Trophoblast cell (in vitro differentiated cells and primary cell): Measurements from ENCODE around the gene AFAP1L2.

Source experiments
- DNase-seq, 2 donors: peaks; one replicate each; pipeline ENCODE4 v3.0.0-alpha.2; 2016
- H2AFZ ChIP-seq: 2 replicates; pipeline ENCODE4 v1.6.1; 2013; ENCODE audit warnings: low read length, moderate library complexity, mild to moderate bottlenecking; ENCODE audit not compliant: insufficient read depth, poor library complexity
- H2AK5ac ChIP-seq: 2 replicates; pipeline ENCODE4 v1.6.1; 2013; ENCODE audit warnings: mild to moderate bottlenecking, low read length
- H2BK120ac ChIP-seq: 2 replicates; pipeline ENCODE4 v1.6.1; 2013; ENCODE audit warnings: low read length, mild to moderate bottlenecking, moderate library complexity; ENCODE audit not compliant: insufficient read depth, poor library complexity
- H2BK12ac ChIP-seq: 2 replicates; pipeline ENCODE4 v1.6.1; 2013; ENCODE audit warnings: mild to moderate bottlenecking, low read length, moderate library complexity
- H2BK5ac ChIP-seq: 2 replicates; pipeline ENCODE4 v1.6.1; 2013; ENCODE audit warnings: low read length, low read depth, moderate library complexity, mild to moderate bottlenecking; ENCODE audit not compliant: poor library complexity
- H3K14ac ChIP-seq: 2 replicates; pipeline ENCODE4 v1.6.1; 2013; ENCODE audit warnings: mild to moderate bottlenecking, low read length
- H3K18ac ChIP-seq: 2 replicates; pipeline ENCODE4 v1.6.1; 2013; ENCODE audit warnings: mild to moderate bottlenecking, low read length
- H3K23ac ChIP-seq: 2 replicates; pipeline ENCODE4 v1.6.1; 2013; ENCODE audit warnings: low read length
- H3K27ac ChIP-seq: 2 replicates; pipeline ENCODE4 v1.5.1; 2013; ENCODE audit warnings: low read depth, mild to moderate bottlenecking, inconsistent platforms, low read length, moderate library complexity
- H3K27me3 ChIP-seq: 2 replicates; pipeline ENCODE4 v1.6.1; 2013; ENCODE audit warnings: inconsistent platforms, mild to moderate bottlenecking, low read length, moderate library complexity; ENCODE audit not compliant: insufficient read depth
- H3K36me3 ChIP-seq, 2 experiments: 1 replicate in 1 of 2; 2 replicates in 1 of 2; pipeline ENCODE4 v1.6.1; 2013; ENCODE audit warnings: low read length in 2 of 2, mild to moderate bottlenecking in 2 of 2, moderate library complexity in 1 of 2; ENCODE audit not compliant: insufficient read depth in 2 of 2, control insufficient read depth in 1 of 2
- H3K4ac ChIP-seq: 2 replicates; pipeline ENCODE4 v1.6.1; 2013; ENCODE audit warnings: low read depth, mild to moderate bottlenecking, low read length, moderate library complexity
- H3K4me1 ChIP-seq, 2 experiments: 1 replicate in 1 of 2; 2 replicates in 1 of 2; pipeline ENCODE4 v1.6.1; 2013; ENCODE audit warnings: low read length in 2 of 2, mild to moderate bottlenecking in 2 of 2, moderate library complexity in 1 of 2; ENCODE audit not compliant: insufficient read depth in 2 of 2, control insufficient read depth in 1 of 2
- H3K4me2 ChIP-seq: 2 replicates; pipeline ENCODE4 v1.6.1; 2013; ENCODE audit warnings: inconsistent platforms, mild to moderate bottlenecking, low read length, moderate library complexity
- H3K4me3 ChIP-seq: 2 replicates; pipeline ENCODE4 v1.5.1; 2013; ENCODE audit warnings: mild to moderate bottlenecking, low read depth, low read length, inconsistent platforms
- H3K79me1 ChIP-seq: one replicate; pipeline ENCODE4 v1.6.1; 2013; ENCODE audit warnings: low read length
- H3K79me2 ChIP-seq: 2 replicates; pipeline ENCODE4 v1.6.1; 2013; ENCODE audit warnings: low read length, mild to moderate bottlenecking; ENCODE audit not compliant: control insufficient read depth, insufficient read depth, poor library complexity
- H3K9ac ChIP-seq: 2 replicates; pipeline ENCODE4 v1.6.1; 2013; ENCODE audit warnings: mild to moderate bottlenecking, low read length
- H3K9me3 ChIP-seq: 2 replicates; pipeline ENCODE4 v1.6.1; 2013; ENCODE audit warnings: low read depth, mild to moderate bottlenecking, control low read depth, inconsistent platforms, low read length; ENCODE audit not compliant: insufficient read depth
- H4K12ac ChIP-seq: 2 replicates; pipeline ENCODE4 v1.6.1; 2013; ENCODE audit warnings: low read depth, mild to moderate bottlenecking, low read length, moderate library complexity
- H4K8ac ChIP-seq: 2 replicates; pipeline ENCODE4 v1.6.1; 2013; ENCODE audit warnings: low read depth, mild to moderate bottlenecking, low read length, moderate library complexity
- H4K91ac ChIP-seq: one replicate; pipeline ENCODE4 v1.6.1; 2013; ENCODE audit warnings: low read depth, mild to moderate bottlenecking, low read length, moderate library complexity
- WGBS: extraction: QIAGEN DNeasy Blood & Tissue Kit; methylation state at CpG from one replicate; pipeline ENCODE4 v1.1.7; 2013; ENCODE audit warnings: missing lambda C conversion rate; ENCODE audit not compliant: insufficient read length, insufficient coverage; ENCODE audit errors: extremely low coverage; 5-methylcytosine and 5-hydroxymethylcytosine counted together

The AFAP1L2 gene

DNA sequence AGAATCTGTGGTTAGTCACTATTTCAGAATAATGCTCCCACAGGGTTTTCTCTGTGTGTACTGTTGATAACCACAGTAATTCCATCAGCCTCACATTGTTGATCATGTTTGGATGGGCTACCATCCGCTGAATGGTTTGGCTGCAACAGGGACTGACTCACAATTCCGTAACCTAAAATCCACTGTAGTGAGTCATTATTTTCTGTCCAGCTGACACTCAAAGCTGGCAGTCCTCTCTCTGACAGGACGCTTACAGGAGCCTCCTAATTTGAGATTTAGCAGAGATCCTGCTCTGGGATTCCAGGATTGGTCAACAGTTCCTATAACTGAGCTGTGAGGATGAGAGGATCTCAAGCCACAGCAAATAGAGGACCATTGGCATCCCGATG, 132.5 kb downstream of the AFAP1L2 start:
- WGBS, result no CpG with 5 or more reads among the region's 4 CpGs
- Histone ChIP-seq H3K14ac (no peak overlapping the region), H3K36me3 (no peaks in the 10 kb centered on the region), H3K9ac (no peak overlapping the region), H2BK5ac (no peak overlapping the region), H3K27ac (no peak overlapping the region), H3K4me1 (peaks cover 7 to 8% of the 10 kb centered on the region in 2 experiments), H4K8ac (no peak overlapping the region), H2AK5ac (no peak overlapping the region), H2AFZ (no peak overlapping the region), H3K4ac (no peak overlapping the region), H3K4me3 (no peak overlapping the region), H3K18ac (no peak overlapping the region), H3K4me2 (no peak overlapping the region), H3K23ac (no peak overlapping the region), H4K91ac (no peak overlapping the region), H2BK120ac (no peak overlapping the region), H3K9me3 (peaks cover 2% of the 10 kb centered on the region), H2BK12ac (no peak overlapping the region), H3K79me1 (peaks cover 2% of the 10 kb centered on the region), H4K12ac (no peak overlapping the region), H3K27me3 (no peaks in the 10 kb centered on the region), H3K79me2 (no peaks in the 10 kb centered on the region)
- DNase-seq, result peak; percentile 52 to 80

DNA sequence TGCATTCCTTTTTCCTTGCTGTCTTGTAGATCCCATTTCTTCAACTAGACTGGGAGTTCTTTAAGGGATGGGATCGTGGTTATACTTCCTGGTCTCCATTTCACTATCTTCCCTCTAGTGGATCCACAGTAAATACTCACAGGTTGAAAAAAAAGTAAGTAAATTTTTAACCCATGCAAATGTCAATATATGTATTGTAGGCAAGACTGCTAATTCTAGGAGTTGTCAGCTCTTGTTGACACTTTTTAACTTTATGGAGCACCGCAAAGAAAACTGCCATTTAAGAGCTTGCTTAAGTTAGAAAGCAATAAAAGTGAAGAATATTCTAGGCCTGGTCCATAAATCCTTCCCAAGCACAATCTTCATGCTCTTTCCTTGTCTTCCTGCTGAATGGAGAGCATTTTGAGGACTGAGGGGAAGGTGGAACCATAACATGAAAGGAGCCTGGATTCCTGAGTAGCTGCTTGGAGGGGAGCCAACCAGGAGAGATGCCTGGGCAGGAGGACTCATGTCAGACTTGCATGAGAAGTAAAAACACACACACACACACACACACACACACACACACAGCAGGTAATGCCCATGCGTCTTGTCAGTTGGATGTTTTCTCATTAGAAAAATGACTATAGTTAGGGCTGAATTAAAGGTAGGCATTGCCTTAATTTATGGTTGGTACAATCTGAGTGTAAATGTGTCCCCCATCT, 133.1 kb downstream of the AFAP1L2 start:
- DNase-seq, result no peak
- H3K27ac ChIP-seq, result peak overlapping the region; percentile 4
- no peak overlapping the region for H3K18ac ChIP-seq
- H3K27me3 ChIP-seq, result no peaks in the 10 kb centered on the region
- H2BK5ac ChIP-seq, result no peak overlapping the region
- no peak overlapping the region for H3K9ac ChIP-seq
- no peak overlapping the region for H3K14ac ChIP-seq
- H3K79me2 ChIP-seq, result no peaks in the 10 kb centered on the region
- WGBS, result no CpG with 5 or more reads among the region's 3 CpGs
- no peak overlapping the region for H4K91ac ChIP-seq
- H2BK120ac ChIP-seq, result no peak overlapping the region
- no peak overlapping the region for H4K8ac ChIP-seq
- no peak overlapping the region for H4K12ac ChIP-seq
- no peak overlapping the region for H2AK5ac ChIP-seq
- no peaks in the 10 kb centered on the region for H3K36me3 ChIP-seq
- H2BK12ac ChIP-seq, result no peak overlapping the region
- no peak overlapping the region for H3K4ac ChIP-seq
- peaks cover 6 to 7% of the 10 kb centered on the region in 2 experiments for H3K4me1 ChIP-seq
- no peak overlapping the region for H3K23ac ChIP-seq
- no peak overlapping the region for H3K4me2 ChIP-seq
- H3K9me3 ChIP-seq, result peaks cover 2% of the 10 kb centered on the region
- peaks cover 1% of the 10 kb centered on the region for H3K79me1 ChIP-seq
- no peak overlapping the region for H3K4me3 ChIP-seq
- no peak overlapping the region for H2AFZ ChIP-seq

DNA sequence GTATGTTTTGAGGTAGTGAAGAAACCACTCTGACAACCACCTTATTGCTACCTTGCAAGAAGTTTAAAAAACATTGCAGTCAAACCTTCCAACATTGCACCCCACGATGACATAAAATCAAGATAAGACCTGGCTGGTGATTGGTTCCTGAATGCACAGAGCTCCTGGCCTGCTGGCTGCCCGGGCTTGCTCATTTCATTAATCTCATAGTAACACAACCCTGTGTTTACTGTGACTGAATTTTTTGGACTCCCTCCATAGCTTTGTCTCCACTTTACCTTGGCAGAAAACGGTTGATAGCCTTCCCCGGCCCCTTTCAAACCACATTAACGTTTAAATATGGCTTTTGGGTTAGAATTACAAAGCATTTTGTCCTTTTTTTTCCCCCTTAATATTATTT, 137.8 kb downstream of the AFAP1L2 start:
- no peak for DNase-seq
- H3K9ac ChIP-seq, result no peak overlapping the region
- H2BK120ac ChIP-seq, result no peak overlapping the region
- no peak overlapping the region for H3K4me2 ChIP-seq
- H3K18ac ChIP-seq, result no peak overlapping the region
- H3K79me1 ChIP-seq, result no peaks in the 10 kb centered on the region
- no peak overlapping the region for H2BK5ac ChIP-seq
- no peak overlapping the region for H2AK5ac ChIP-seq
- WGBS, result no CpG with 5 or more reads among the region's 5 CpGs
- H4K12ac ChIP-seq, result no peak overlapping the region
- no peaks in the 10 kb centered on the region for H3K79me2 ChIP-seq
- H3K27ac ChIP-seq, result no peak overlapping the region
- H3K4me1 ChIP-seq, result peaks cover 2 to 3% of the 10 kb centered on the region in 2 experiments
- H2AFZ ChIP-seq, result peak overlapping the region; percentile 76
- no peaks in the 10 kb centered on the region for H3K27me3 ChIP-seq
- H2BK12ac ChIP-seq, result no peak overlapping the region
- no peak overlapping the region for H3K14ac ChIP-seq
- H3K36me3 ChIP-seq, result no peaks in the 10 kb centered on the region
- no peak overlapping the region for H3K4me3 ChIP-seq
- H4K8ac ChIP-seq, result no peak overlapping the region
- no peak overlapping the region for H3K4ac ChIP-seq
- no peak overlapping the region for H3K23ac ChIP-seq
- H3K9me3 ChIP-seq, result no peaks in the 10 kb centered on the region
- no peak overlapping the region for H4K91ac ChIP-seq

DNA sequence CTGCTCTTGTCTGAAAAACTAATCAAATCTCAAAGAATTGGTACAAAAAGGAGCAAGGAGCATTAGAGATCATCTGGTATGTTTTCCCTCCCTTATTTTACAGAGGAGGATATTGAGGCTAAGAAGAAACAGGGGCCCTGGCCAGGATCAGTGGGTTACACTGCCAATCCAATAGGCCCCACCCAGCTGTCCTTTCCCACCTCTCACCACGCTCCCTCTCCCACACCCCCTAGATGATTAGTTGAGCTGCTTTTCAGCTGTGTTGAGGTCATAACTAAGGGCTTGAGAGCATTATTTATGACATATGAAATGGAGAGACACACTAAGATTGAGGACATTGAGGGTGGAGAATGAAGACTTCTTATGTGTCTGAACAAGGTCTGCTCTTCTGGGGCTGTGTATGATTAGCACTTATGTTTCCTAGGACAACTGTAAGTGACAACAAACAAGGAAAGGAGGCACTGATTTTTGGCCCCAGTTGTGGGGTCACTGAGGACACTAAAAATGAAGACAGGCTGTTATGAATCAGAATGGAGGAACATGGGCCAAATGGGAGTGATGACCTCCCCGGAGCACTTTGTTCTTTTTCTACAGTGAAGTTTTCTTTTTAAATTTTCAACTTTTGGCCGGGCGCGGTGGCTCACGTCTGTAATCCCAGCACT, 138.8 kb downstream of the AFAP1L2 start:
- no peak overlapping the region for H3K4me2 ChIP-seq
- no peak overlapping the region for H3K14ac ChIP-seq
- no peak overlapping the region for H2AK5ac ChIP-seq
- no peak overlapping the region for H4K12ac ChIP-seq
- no peaks in the 10 kb centered on the region for H3K79me1 ChIP-seq
- H3K9ac ChIP-seq, result no peak overlapping the region
- no peak overlapping the region for H3K27ac ChIP-seq
- no peak overlapping the region for H3K23ac ChIP-seq
- H4K91ac ChIP-seq, result no peak overlapping the region
- WGBS, result no CpG with 5 or more reads among the region's 6 CpGs
- H3K27me3 ChIP-seq, result no peaks in the 10 kb centered on the region
- H3K18ac ChIP-seq, result no peak overlapping the region
- H2BK120ac ChIP-seq, result no peak overlapping the region
- DNase-seq, result no peak
- H4K8ac ChIP-seq, result no peak overlapping the region
- H2BK12ac ChIP-seq, result no peak overlapping the region
- H3K9me3 ChIP-seq, result no peaks in the 10 kb centered on the region
- H3K4ac ChIP-seq, result no peak overlapping the region
- H3K4me1 ChIP-seq, result no peaks in the 10 kb centered on the region
- no peak overlapping the region for H2AFZ ChIP-seq
- H3K36me3 ChIP-seq, result no peaks in the 10 kb centered on the region
- H3K79me2 ChIP-seq, result no peaks in the 10 kb centered on the region
- H3K4me3 ChIP-seq, result no peak overlapping the region
- H2BK5ac ChIP-seq, result no peak overlapping the region
